Activated CD4-positive, alpha-beta T cell treated with anti-CD3 and anti-CD28 coated beads for 36 hours (primary cell): ENCODE data around the gene GRHL3. TPM values are rescaled to one million over a fixed set of nuclear protein-coding genes. Genes with fewer than 3 reads are reported as not detected.

Source experiments
- ATAC-seq: fragments of 200-7000 bp; cut with Tn5 transposase; one replicate; pipeline ENCODE4 v1.10.0; 2021; ENCODE audit warnings: mild to moderate bottlenecking, moderate library complexity
- CTCF ChIA-PET: fragments of 350-600 bp; sonication (Branson Sonifier 250); formaldehyde crosslinking; loops from one replicate; lab custom pipeline; 2021; ENCODE audit warnings: antibody characterized with exemption; lab: Charles Lee
- POLR2A ChIA-PET: fragments of 350-600 bp; sonication (Branson Sonifier 250); formaldehyde crosslinking; loops from one replicate; lab custom pipeline; 2021; ENCODE audit warnings: antibody characterized with exemption, inconsistent platforms; lab: Charles Lee
- DNase-seq: peaks from one replicate; pipeline ENCODE4 v3.0.0-alpha.2; 2020
- H3K27ac Mint-ChIP-seq: one replicate; pipeline ENCODE4 v1.8.0; 2021; ENCODE audit warnings: mixed read lengths
- H3K27me3 Mint-ChIP-seq: one replicate; pipeline ENCODE4 v1.8.0; 2021; ENCODE audit warnings: mixed read lengths
- H3K36me3 Mint-ChIP-seq: one replicate; pipeline ENCODE4 v1.8.0; 2021; ENCODE audit warnings: low read depth, mixed read lengths
- H3K4me1 Mint-ChIP-seq: one replicate; pipeline ENCODE4 v1.8.0; 2021; ENCODE audit warnings: mixed read lengths
- H3K4me3 Mint-ChIP-seq: one replicate; pipeline ENCODE4 v1.8.0; 2021; ENCODE audit warnings: mild to moderate bottlenecking, moderate library complexity, mixed read lengths
- H3K9me3 Mint-ChIP-seq: one replicate; pipeline ENCODE4 v1.8.0; 2021; ENCODE audit warnings: low read depth, mixed read lengths
- intact Hi-C, 2 experiments: fragments of 100-400 bp; cut with DNase I in 1 of 2; cut with micrococcal nuclease in 1 of 2; formaldehyde crosslinking; loops; one replicate each; pipeline versions ENCODE4 v1.14.2 to v1.15.1; 2022 to 2024; cut with DNase I, micrococcal nuclease
- total RNA-seq, 2 experiments: library from RNA; stranded (reverse); gene quantifications; one replicate each; pipeline ENCODE4 v1.2.3, GENCODE V29; 2021

The GRHL3 gene
- total RNA-seq, 2 experiments from 2014 or later = not detected

DNA sequence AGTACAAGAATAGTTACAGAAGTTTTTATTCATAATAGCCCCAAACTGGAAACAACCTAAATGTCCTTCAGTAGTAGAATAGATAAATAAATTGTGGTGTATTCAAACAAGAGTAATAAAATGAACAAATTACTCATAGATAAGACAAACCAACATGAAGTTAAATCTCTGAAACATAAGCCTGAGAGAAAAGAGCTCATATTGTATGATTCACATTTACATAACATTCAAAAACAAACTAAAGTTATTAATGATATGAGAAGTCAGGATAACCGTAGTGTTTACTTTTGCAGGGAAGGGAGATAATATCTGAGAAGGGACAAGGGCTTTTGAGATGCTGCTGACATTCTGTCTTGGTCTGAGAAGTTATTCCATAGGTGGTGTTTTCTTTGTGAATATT lies 80.9 kb downstream of the GRHL3 start:
- Mint-ChIP-seq H3K27ac (no peak overlapping the region), H3K4me3 (no peak overlapping the region)
- POLR2A ChIA-PET = no interaction called here

DNA sequence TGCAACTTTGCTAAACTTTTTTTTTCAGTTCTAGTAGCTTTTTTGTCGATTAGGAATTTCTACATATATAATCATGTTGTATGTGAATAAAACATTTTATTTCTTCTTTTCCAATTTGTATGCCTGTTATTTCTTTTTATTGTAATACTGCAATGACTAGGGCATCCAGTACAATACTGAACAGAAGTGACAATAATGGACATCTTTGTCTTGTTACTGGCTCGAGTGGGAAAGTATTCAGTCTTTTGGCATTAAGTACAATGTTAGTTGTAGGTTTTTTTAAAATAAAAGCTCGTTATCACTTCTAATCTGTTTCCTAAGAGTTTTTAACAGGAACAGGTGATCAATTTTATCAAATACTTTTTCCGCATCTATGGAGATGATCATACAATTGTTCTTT lies 84.6 kb downstream of the GRHL3 start:
- Mint-ChIP-seq H3K36me3 (peaks cover 11% of the 10 kb centered on the region), H3K27ac (no peak overlapping the region), H3K4me3 (no peak overlapping the region), H3K9me3 (no peaks in the 10 kb centered on the region), H3K27me3 (no peaks in the 10 kb centered on the region), H3K4me1 (peaks cover 13% of the 10 kb centered on the region)
- POLR2A ChIA-PET = interaction anchor here (0.6 kb wide), 1 partner anchor 121 kb away, joined by 3 read pairs; no protein-coding TSS in a partner anchor
- intact Hi-C loops = no loop called here
- DNase-seq = no peak
- no peak for ATAC-seq
- CTCF ChIA-PET = interaction anchor here (1.3 to 4.1 kb wide), 4 partner anchors 11 to 204 kb away, joined by 7 to 24 read pairs (median 8); partner anchors contain the start of gene NIPAL3

More for the DNA sequence above, 80.9 kb downstream of the GRHL3 start:
- Mint-ChIP-seq H3K36me3 (peaks cover 11% of the 10 kb centered on the region), H3K27me3 (no peaks in the 10 kb centered on the region), H3K9me3 (no peaks in the 10 kb centered on the region), H3K4me1 (peaks cover 14% of the 10 kb centered on the region)
- intact Hi-C loops = no loop called here
- CTCF ChIA-PET = interaction anchor here (0.6 to 1.8 kb wide), 11 partner anchors 9 to 250 kb away, joined by 3 to 10 read pairs (median 3); no protein-coding TSS in a partner anchor
- DNase-seq (no peak), ATAC-seq (no peak)

Other genes starting within 250 kb of the GRHL3 start
- not detected for gene MYOM3, start 207.2 kb upstream of the GRHL3 start, total RNA-seq
- gene IL22RA1, start 176.2 kb upstream of the GRHL3 start, total RNA-seq = not detected
- gene IFNLR1, start 132.1 kb upstream of the GRHL3 start, total RNA-seq = 1 to 10 TPM; 6.6 to 7.4 TPM
- 10 to 100 TPM in 1 of 2 experiments, 1 to 10 TPM in 1; 7.8 to 11.9 TPM for gene STPG1, start 94.4 kb downstream of the GRHL3 start, total RNA-seq
- gene NIPAL3, start 96.4 kb downstream of the GRHL3 start, total RNA-seq = 10 to 100 TPM; 38.1 to 41.4 TPM
- 10 to 100 TPM; 62.3 to 67.5 TPM for gene RCAN3, start 183.5 kb downstream of the GRHL3 start, total RNA-seq
- under 1 TPM in 1 of 2 experiments, not detected in 1; 0.05 TPM for gene NCMAP, start 236.7 kb downstream of the GRHL3 start, total RNA-seq